ENCODE measurements around the gene WDR18.

- TF ChIP-seq CTCF (conservative IDR thresholded peaks at IDR 0.05 in 1 of 2, IDR thresholded peaks at IDR 0.05 in 1 of 2; ENCODE audit: low read depth in 1 of 2, low read length in 2 of 2) (no peak), EZH2 (IDR thresholded peaks at IDR 0.05; ENCODE audit: low read length, missing control alignments) (no peak)
Observed at GRCh38 chr19:988510-988909, 4.4 kb downstream of the WDR18 start.

Data from fibroblast of lung (primary cell).